Tibial nerve (tissue), 3 donors: ENCODE measurements around the gene MPRIP.

ENCODE experiments used
- CTCF ChIP-seq, 5 experiments: fragments of 200-600 bp in 3 of 5; fragments of 450-650 bp in 2 of 5; sonication (generic) in 3 of 5; IDR thresholded peaks; one replicate each; pipeline ENCODE4 v1.5.1; 2016 to 2019; ENCODE audit warnings: antibody characterized with exemption in 5 of 5, mild to moderate bottlenecking in 3 of 5, moderate library complexity in 2 of 5
- POLR2A ChIP-seq, 2 donors: fragments of 450-650 bp; IDR thresholded peaks; one replicate each; pipeline ENCODE4 v1.6.1; 2017; ENCODE audit warnings: antibody characterized with exemption in 2 of 2, mild to moderate bottlenecking in 2 of 2, moderate library complexity in 2 of 2

GRCh38 chr17:17189559-17189958 lies 147.3 kb downstream of the MPRIP start:
- TF ChIP-seq POLR2A (IDR thresholded peaks at IDR 0.05) (no peak), CTCF (IDR thresholded peaks at IDR 0.05) (no peak)
